HCT116 (cell line): Measurements from ENCODE around the gene IGFBP2. TPM values are rescaled to one million over a fixed set of nuclear protein-coding genes. Genes with fewer than 3 reads are reported as not detected.

ENCODE experiments used
- ATAC-seq: fragments of 200-7000 bp; cut with Tn5 transposase; 2 replicates; pipeline ENCODE4 v1.9.1; 2020; ENCODE audit warnings: mild to moderate bottlenecking, moderate library complexity
- BruUV-seq: library from RNA; stranded (reverse); fragments of 400-500 nt; replicated peaks from 2 replicates; lab custom pipeline; 2021; lab: Mats Ljungman, UMichigan
- CTCF ChIA-PET: fragments of 300-600 bp; sonication (Branson Sonifier 250); formaldehyde crosslinking; loops from one replicate; lab custom pipeline; 2021; ENCODE audit warnings: antibody characterized with exemption; lab: Charles Lee
- POLR2A ChIA-PET: fragments of 300-600, 350-600 bp; sonication (Branson Sonifier 250); formaldehyde crosslinking; loops from one replicate; lab custom pipeline; 2021; ENCODE audit warnings: antibody characterized with exemption; lab: Charles Lee
- RAD21 ChIA-PET, 2 experiments: fragments of 300-600 bp; sonication (Branson Sonifier 250); formaldehyde crosslinking; loops; one replicate each; lab custom pipeline; 2023; ENCODE audit warnings: low total read pairs in 2 of 2; ENCODE audit not compliant: uncharacterized antibody in 2 of 2, unreplicated experiment in 2 of 2, low non-redundant PET in 1 of 2; lab: Charles Lee
- DNase-seq: peaks from one replicate; pipeline ENCODE4 v3.0.0-alpha.2; 2010; ENCODE audit warnings: low read depth, low spot score
- H2AFZ ChIP-seq: fragments of 200-600 bp; shearing (Covaris generic), sonication (generic); 2 replicates; pipeline ENCODE4 v1.6.1; 2017; ENCODE audit warnings: low read depth, mixed run types, mixed read lengths, antibody characterized with exemption, low read length; ENCODE audit not compliant: poor library complexity, severe bottlenecking
- H3K27ac ChIP-seq: 2 replicates; pipeline ENCODE4 v1.5.1; 2012; ENCODE audit warnings: low read depth, low read length
- H3K27me3 ChIP-seq: fragments of 200-600 bp; sonication (generic); 2 replicates; pipeline ENCODE4 v1.6.1; 2016; ENCODE audit warnings: mixed run types, low read length, mixed read lengths; ENCODE audit not compliant: insufficient read depth
- H3K36me3 ChIP-seq, 2 experiments: fragments of 200-500 bp in 1 of 2; fragments of 200-600 bp in 1 of 2; sonication (Bioruptor generic) in 1 of 2; sonication (generic) in 1 of 2; 2 replicates each; pipeline versions ENCODE4 v1.5.1 to v1.6.1; 2014 to 2016; ENCODE audit warnings: low read length in 2 of 2, inconsistent platforms in 1 of 2, mixed read lengths in 1 of 2, mixed run types in 1 of 2; ENCODE audit not compliant: insufficient read depth in 2 of 2, control insufficient read depth in 1 of 2
- H3K4me1 ChIP-seq, 2 experiments: fragments of 200-600 bp in 1 of 2; sonication (generic) in 1 of 2; 2 replicates each; pipeline versions ENCODE4 v1.5.1 to v1.6.1; 2012 to 2017; ENCODE audit warnings: low read length in 2 of 2, inconsistent platforms in 1 of 2, mild to moderate bottlenecking in 1 of 2, mixed read lengths in 1 of 2, mixed run types in 1 of 2, moderate library complexity in 1 of 2; ENCODE audit not compliant: insufficient read depth in 2 of 2, control insufficient read depth in 1 of 2
- H3K4me2 ChIP-seq: fragments of 200-600 bp; sonication (generic); 2 replicates; pipeline ENCODE4 v1.6.1; 2017; ENCODE audit warnings: mixed run types, low read length, mixed read lengths
- H3K4me3 ChIP-seq, 2 experiments: fragments of 200-600 bp in 1 of 2; sonication (generic) in 1 of 2; replicated peaks in 1 of 2; 2 replicates each; pipeline ENCODE4 v1.5.1; 2011 to 2016; ENCODE audit warnings: low read length in 2 of 2, control low read depth in 1 of 2, low read depth in 1 of 2, mild to moderate bottlenecking in 1 of 2, mixed read lengths in 1 of 2, mixed run types in 1 of 2
- H3K79me2 ChIP-seq: fragments of 200-600 bp; sonication (generic); 2 replicates; pipeline ENCODE4 v1.6.1; 2017; ENCODE audit warnings: mild to moderate bottlenecking, mixed run types, low read length, moderate library complexity, mixed read lengths; ENCODE audit not compliant: insufficient read depth
- H3K9ac ChIP-seq: fragments of 200-600 bp; sonication (generic); 2 replicates; pipeline ENCODE4 v1.6.1; 2016; ENCODE audit warnings: low read length, mixed read lengths
- H3K9me2 ChIP-seq: fragments of 200-600 bp; sonication (generic), shearing (Covaris generic); 2 replicates; pipeline ENCODE4 v1.6.1; 2017; ENCODE audit warnings: mixed run types, mild to moderate bottlenecking, moderate library complexity; ENCODE audit not compliant: insufficient read depth
- H3K9me3 ChIP-seq, 2 experiments: fragments of 200-500 bp in 1 of 2; fragments of 200-600 bp in 1 of 2; sonication (Bioruptor generic) in 1 of 2; sonication (generic) in 1 of 2; 2 replicates each; pipeline ENCODE4 v1.6.1; 2014 to 2017; ENCODE audit warnings: low read length in 2 of 2, mixed read lengths in 2 of 2, inconsistent platforms in 1 of 2, low read depth in 1 of 2, mild to moderate bottlenecking in 1 of 2, mixed run types in 1 of 2, moderate library complexity in 1 of 2; ENCODE audit not compliant: control insufficient read depth in 1 of 2, insufficient read depth in 1 of 2
- H4K20me1 ChIP-seq: fragments of 200-600 bp; sonication (generic), shearing (Covaris generic); 2 replicates; pipeline ENCODE4 v1.6.1; 2017; ENCODE audit warnings: mixed run types, mild to moderate bottlenecking, moderate library complexity; ENCODE audit not compliant: insufficient read depth
- CEBPB ChIP-seq: IDR thresholded peaks from 2 replicates; pipeline ENCODE4 v1.6.1; 2012; ENCODE audit warnings: low read depth
- CTCF ChIP-seq, 3 experiments: fragments of 200-600 bp in 1 of 3; sonication (generic) in 1 of 3; IDR thresholded peaks in 2 of 3; conservative IDR thresholded peaks in 1 of 3; 2 replicates each; pipeline ENCODE4 v1.5.1; 2012 to 2017; ENCODE audit warnings: low read depth in 2 of 3, low read length in 2 of 3, antibody characterized with exemption in 1 of 3, borderline replicate concordance in 1 of 3, control low read depth in 1 of 3, mild to moderate bottlenecking in 1 of 3, mixed read lengths in 1 of 3, mixed run types in 1 of 3, moderate library complexity in 1 of 3; ENCODE audit not compliant: insufficient read depth in 1 of 3
- EGR1 ChIP-seq: IDR thresholded peaks from 2 replicates; pipeline ENCODE4 v1.6.1; 2012; ENCODE audit warnings: low read depth
- FOSL1 ChIP-seq: IDR thresholded peaks from 2 replicates; pipeline ENCODE4 v1.6.1; 2012; ENCODE audit warnings: low read depth
- RAD21 ChIP-seq: IDR thresholded peaks from 2 replicates; pipeline ENCODE4 v1.6.1; 2012; ENCODE audit warnings: low read depth, mild to moderate bottlenecking
- ZBTB33 ChIP-seq: IDR thresholded peaks from 2 replicates; pipeline ENCODE4 v1.6.1; 2011; ENCODE audit warnings: mild to moderate bottlenecking, low read length, moderate library complexity; ENCODE audit not compliant: insufficient replicate concordance; ENCODE audit errors: extremely low read depth
- ZNF274 ChIP-seq: fragments of 200-500 bp; sonication (Bioruptor generic); IDR thresholded peaks from 2 replicates; pipeline ENCODE4 v1.6.1; 2014; ENCODE audit warnings: mild to moderate bottlenecking, low read depth, low read length, inconsistent platforms
- intact Hi-C: fragments of 100-400 bp; cut with micrococcal nuclease; formaldehyde crosslinking; loops from 2 replicates; pipeline ENCODE4 v1.10.0; 2022
- total RNA-seq: library from RNA; stranded (reverse); gene quantifications from one replicate; pipeline ENCODE4 v1.2.1, GENCODE V29; 2021; ENCODE audit not compliant: unreplicated experiment
- TF ChIP-seq, protein P1 (sequence below): IDR thresholded peaks from 2 replicates; pipeline ENCODE4 v1.6.1; 2012
- TF ChIP-seq, protein P2 (sequence below): IDR thresholded peaks from 2 replicates; pipeline ENCODE4 v1.6.1; 2012; ENCODE audit warnings: low read depth

The IGFBP2 gene
- total RNA-seq, 1 experiment from 2014 or later, result 143 TPM

DNA sequence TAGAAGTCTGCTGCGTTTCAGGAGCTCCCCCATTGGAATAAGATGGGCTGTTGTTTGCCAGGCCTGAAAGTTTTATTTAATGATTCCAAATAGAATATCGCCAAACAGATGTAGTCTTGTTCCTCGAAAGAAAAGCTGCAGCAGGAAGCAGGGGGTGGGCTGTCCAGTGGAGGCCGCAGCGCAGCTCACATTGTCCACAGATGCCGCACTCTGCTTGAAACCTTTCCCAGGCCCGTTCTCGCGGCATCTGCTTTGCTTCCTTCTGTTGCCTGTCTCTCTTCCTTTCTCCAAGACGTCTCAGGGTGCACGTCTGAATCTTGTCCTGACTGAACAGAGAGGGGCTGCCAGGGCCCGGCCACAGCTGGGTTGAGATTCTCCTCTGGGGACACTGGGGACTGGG, 12.4 kb upstream of the IGFBP2 start:
- Histone ChIP-seq H2AFZ (no peak overlapping the region), H3K4me3 (no peak overlapping the region), H3K4me1 (no peaks in the 10 kb centered on the region), H3K27ac (no peak overlapping the region), H3K9ac (no peak overlapping the region)
- no peak for DNase-seq
- POLR2A ChIA-PET, result interaction anchor here (0.7 kb wide), 1 partner anchor 21 kb away, joined by 3 read pairs; no protein-coding TSS in a partner anchor
- TF ChIP-seq, protein P1, sequence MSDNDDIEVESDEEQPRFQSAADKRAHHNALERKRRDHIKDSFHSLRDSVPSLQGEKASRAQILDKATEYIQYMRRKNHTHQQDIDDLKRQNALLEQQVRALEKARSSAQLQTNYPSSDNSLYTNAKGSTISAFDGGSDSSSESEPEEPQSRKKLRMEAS, result no peak
- TF ChIP-seq ZBTB33 (no peak), EGR1 (no peak)
- TF ChIP-seq, all 23 proteins: peak for 0
- ATAC-seq, result no peak
- no peak overlapping the region for H3K4me2 ChIP-seq
- no peaks in the 10 kb centered on the region for H3K79me2 ChIP-seq
- CTCF ChIA-PET, result no interaction called here
- no peaks in the 10 kb centered on the region for H3K9me3 ChIP-seq
- no peaks in the 10 kb centered on the region for H4K20me1 ChIP-seq
- H3K36me3 ChIP-seq, result no peaks in the 10 kb centered on the region
- intact Hi-C loops, result no loop called here
- RAD21 ChIA-PET, result no interaction called here
- no peaks in the 10 kb centered on the region for H3K9me2 ChIP-seq
- no TSS peak for BruUV-seq
- H3K27me3 ChIP-seq, result no peaks in the 10 kb centered on the region

GRCh38 chr2:216621292-216621691, 11.9 kb upstream of the IGFBP2 start:
- intact Hi-C loops, result no loop called here
- POLR2A ChIA-PET, result no interaction called here
- no peaks in the 10 kb centered on the region for H3K4me1 ChIP-seq
- TF ChIP-seq CTCF (IDR thresholded peaks at IDR 0.05 in 2 of 3, conservative IDR thresholded peaks at IDR 0.05 in 1 of 3; ENCODE audit: borderline replicate concordance in 1 of 3, insufficient read depth in 1 of 3, low read depth in 2 of 3, low read length in 2 of 3), result no peak
- no peak for TF ChIP-seq ZBTB33
- TF ChIP-seq FOSL1, result no peak
- TF ChIP-seq ZNF274, result no peak
- TF ChIP-seq, protein P2, sequence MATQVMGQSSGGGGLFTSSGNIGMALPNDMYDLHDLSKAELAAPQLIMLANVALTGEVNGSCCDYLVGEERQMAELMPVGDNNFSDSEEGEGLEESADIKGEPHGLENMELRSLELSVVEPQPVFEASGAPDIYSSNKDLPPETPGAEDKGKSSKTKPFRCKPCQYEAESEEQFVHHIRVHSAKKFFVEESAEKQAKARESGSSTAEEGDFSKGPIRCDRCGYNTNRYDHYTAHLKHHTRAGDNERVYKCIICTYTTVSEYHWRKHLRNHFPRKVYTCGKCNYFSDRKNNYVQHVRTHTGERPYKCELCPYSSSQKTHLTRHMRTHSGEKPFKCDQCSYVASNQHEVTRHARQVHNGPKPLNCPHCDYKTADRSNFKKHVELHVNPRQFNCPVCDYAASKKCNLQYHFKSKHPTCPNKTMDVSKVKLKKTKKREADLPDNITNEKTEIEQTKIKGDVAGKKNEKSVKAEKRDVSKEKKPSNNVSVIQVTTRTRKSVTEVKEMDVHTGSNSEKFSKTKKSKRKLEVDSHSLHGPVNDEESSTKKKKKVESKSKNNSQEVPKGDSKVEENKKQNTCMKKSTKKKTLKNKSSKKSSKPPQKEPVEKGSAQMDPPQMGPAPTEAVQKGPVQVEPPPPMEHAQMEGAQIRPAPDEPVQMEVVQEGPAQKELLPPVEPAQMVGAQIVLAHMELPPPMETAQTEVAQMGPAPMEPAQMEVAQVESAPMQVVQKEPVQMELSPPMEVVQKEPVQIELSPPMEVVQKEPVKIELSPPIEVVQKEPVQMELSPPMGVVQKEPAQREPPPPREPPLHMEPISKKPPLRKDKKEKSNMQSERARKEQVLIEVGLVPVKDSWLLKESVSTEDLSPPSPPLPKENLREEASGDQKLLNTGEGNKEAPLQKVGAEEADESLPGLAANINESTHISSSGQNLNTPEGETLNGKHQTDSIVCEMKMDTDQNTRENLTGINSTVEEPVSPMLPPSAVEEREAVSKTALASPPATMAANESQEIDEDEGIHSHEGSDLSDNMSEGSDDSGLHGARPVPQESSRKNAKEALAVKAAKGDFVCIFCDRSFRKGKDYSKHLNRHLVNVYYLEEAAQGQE, result no peak
- TF ChIP-seq RAD21, result no peak
- no peak for TF ChIP-seq CEBPB

More at GRCh38 chr2:216621292-216621691, 11.9 kb upstream of the IGFBP2 start:
- Histone ChIP-seq H3K79me2 (no peaks in the 10 kb centered on the region), H3K9ac (no peak overlapping the region), H3K9me2 (no peaks in the 10 kb centered on the region), H3K27me3 (no peaks in the 10 kb centered on the region), H3K36me3 (no peaks in the 10 kb centered on the region), H3K4me2 (no peak overlapping the region), H3K27ac (no peak overlapping the region), H3K9me3 (no peaks in the 10 kb centered on the region), H2AFZ (no peak overlapping the region), H4K20me1 (no peaks in the 10 kb centered on the region), H3K4me3 (no peak overlapping the region)
- DNase-seq, result no peak
- no TSS peak for BruUV-seq
- CTCF ChIA-PET, result no interaction called here
- no peak for ATAC-seq
- RAD21 ChIA-PET, result no interaction called here
